SK-N-MC (cell line): ENCODE results near the gene OR2A7.
"Not testable (repeated sequence)": the region's sequence is repeated elsewhere in the genome, so short reads cannot be mapped to it uniquely, and the experiment has no call there.

Experiments used
- EZH2 ChIP-seq: fragments of 200-600 bp; sonication (generic); IDR thresholded peaks from one replicate; pipeline ENCODE4 v1.6.1; 2017; ENCODE audit warnings: antibody characterized with exemption
- POLR2AphosphoS5 ChIP-seq: IDR thresholded peaks from 2 replicates; pipeline ENCODE4 v1.6.1; 2012; ENCODE audit warnings: mild to moderate bottlenecking, low read depth, low read length, borderline replicate concordance

GRCh38 chr7:144283716-144284115 is 19.1 kb upstream of the OR2A7 start:
- not testable (repeated sequence) for TF ChIP-seq EZH2, POLR2AphosphoS5
